22Rv1 (cell line): ENCODE results near the gene HSP90AA1.

ENCODE experiments used
- H3K27ac ChIP-seq: fragments of 450-650 bp; 2 replicates; pipeline ENCODE4 v1.5.1; 2017
- ZFX ChIP-seq: fragments of 450-650 bp; IDR thresholded peaks from 2 replicates; pipeline ENCODE4 v1.6.1; 2017; ENCODE audit warnings: antibody characterized with exemption, borderline replicate concordance
- TF ChIP-seq, protein P1 (sequence below): fragments of 450-650 bp; IDR thresholded peaks from 2 replicates; pipeline ENCODE4 v1.5.1; 2017; ENCODE audit warnings: mild to moderate bottlenecking

The HSP90AA1 gene

DNA sequence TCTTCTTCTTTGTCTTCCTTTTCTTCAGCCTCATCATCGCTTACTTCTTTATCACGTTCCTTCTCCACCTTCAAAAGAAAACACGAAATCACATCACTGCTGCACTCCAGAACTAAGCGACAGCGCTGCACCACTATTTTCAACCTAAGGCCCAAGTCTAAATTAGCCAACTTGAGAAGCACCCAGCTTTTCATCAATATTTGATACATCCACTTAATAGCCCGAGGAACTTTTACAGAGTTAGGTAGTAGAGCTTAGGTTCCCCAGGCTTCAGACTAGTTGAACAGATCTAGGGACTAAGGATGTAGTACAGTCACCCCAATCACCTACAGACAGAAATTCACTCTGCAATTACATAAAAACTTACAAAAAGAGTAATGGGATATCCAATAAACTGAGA lies 1.9 kb downstream of the HSP90AA1 start:
- TF ChIP-seq, protein P1, sequence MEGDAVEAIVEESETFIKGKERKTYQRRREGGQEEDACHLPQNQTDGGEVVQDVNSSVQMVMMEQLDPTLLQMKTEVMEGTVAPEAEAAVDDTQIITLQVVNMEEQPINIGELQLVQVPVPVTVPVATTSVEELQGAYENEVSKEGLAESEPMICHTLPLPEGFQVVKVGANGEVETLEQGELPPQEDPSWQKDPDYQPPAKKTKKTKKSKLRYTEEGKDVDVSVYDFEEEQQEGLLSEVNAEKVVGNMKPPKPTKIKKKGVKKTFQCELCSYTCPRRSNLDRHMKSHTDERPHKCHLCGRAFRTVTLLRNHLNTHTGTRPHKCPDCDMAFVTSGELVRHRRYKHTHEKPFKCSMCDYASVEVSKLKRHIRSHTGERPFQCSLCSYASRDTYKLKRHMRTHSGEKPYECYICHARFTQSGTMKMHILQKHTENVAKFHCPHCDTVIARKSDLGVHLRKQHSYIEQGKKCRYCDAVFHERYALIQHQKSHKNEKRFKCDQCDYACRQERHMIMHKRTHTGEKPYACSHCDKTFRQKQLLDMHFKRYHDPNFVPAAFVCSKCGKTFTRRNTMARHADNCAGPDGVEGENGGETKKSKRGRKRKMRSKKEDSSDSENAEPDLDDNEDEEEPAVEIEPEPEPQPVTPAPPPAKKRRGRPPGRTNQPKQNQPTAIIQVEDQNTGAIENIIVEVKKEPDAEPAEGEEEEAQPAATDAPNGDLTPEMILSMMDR, result no peak
- TF ChIP-seq ZFX, result no peak
- H3K27ac ChIP-seq, result peak overlapping the region; percentile 97

DNA sequence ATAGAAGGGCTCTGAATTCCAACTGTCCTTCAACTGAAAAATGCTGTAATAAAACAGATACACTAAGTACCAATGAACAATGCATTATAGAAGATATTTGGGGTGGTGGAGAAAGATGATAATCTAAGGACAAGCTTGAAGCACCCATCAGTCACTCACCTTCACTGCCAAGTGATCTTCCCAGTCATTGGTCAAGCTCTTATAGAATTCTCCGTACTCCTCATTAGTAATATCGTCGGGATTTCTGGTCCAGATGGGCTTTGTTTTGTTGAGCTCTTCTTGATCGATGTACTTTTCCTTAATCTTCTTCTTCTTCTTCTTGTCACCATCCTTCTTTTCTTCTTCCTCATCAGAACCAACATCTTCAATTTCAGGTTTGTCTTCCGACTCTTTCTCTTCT lies 2.3 kb downstream of the HSP90AA1 start:
- peak overlapping the region; percentile 97 for H3K27ac ChIP-seq

DNA sequence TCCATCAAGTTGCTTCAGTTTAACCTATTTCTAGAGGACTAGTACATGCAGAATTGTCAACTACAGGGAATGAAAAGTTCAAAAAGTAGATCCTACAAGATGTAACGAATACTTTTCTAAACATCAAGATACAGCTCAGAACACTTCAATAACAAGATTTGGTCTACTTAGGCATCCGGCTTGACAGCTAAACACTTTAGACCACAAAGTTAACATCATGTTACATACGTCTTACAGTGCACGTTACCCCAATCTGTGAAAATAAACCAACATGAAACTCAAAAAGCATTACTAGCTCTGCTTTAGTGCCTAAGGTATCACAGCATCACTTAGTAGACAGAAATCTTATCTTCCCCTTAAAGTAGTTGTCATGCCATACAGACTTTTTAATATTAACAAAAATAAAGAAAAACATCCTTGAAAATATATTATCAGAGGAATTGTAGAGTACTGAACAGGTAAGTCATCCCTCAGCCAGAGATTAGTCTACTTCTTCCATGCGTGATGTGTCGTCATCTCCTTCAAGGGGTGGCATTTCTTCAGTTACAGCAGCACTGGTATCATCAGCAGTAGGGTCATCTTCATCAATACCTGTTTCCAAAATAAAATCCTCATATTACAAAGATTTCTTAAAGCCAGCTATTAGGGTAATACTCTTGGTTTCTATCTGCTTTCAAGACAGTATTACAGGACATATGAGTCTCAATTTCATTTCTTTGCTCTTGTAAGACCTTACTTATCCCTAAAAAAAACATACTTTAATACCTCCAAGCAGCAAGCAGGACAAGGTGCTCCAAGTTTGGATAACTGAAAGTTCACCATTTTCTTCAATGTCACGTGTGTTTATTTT lies 5.4 kb downstream of the HSP90AA1 start:
- H3K27ac ChIP-seq, result 0 out of 2 replicates have a peak overlapping the region, but pooled peaks have one; percentile 25
- TF ChIP-seq, protein P1, result no peak
- TF ChIP-seq ZFX, result no peak

DNA sequence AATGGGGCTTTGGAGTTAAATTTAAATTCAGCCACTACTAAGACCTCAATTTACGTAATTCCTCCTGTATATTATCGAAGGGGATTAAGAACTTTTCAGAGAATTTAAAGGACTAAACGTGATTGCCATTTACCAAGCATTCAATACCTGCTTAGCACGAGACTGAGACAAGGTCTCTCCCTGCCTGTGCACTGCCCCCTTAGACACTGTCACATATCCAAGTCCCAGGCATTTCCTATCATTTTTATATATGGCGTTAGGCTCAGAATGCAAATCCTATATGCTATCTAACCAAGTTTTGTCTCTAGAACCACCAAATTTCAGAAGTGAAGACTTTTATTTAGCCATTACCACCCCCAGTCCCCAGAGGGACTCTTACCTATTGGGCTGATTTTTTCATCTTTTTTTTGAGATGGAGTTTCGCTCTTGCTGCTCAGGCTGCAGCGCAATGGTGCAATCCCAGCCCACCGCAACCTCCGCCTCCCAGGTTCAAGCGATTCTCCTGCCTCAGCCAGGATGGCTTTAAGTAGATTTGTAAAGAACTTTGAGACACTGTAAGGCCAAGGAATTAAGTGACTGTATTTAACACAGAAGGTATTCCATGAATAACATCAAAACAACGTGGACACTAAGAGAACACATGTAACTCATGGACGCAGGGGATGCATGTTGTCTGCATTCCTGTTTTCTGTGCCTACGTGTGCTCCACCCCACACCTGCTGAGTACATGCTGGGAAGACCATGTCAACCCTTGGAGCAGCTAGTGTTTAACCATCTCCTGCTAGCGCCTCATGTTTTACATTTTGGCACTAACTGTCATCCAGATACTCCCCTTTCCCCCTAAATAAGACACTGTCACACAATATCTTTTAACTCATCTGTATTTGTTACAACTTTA lies 6.4 kb downstream of the HSP90AA1 start:
- TF ChIP-seq, protein P1, result no peak
- no peak for TF ChIP-seq ZFX
- peak overlapping the region; percentile 36; the same call in 1 of the 2 replicates for H3K27ac ChIP-seq

DNA sequence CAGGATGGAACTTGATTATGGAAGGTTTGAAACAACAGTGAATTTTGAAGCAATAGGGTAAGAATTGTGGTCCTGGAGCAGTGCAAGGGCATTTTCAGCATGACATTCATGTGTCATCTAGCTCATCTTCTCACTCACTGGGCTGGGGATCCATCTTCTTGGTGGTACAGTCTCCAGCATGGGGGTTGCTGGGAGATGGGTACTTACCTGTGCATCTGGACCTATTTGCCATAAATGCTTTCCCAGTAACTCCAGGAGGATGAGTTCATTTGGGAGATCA lies 7.2 kb downstream of the HSP90AA1 start:
- H3K27ac ChIP-seq, result peak overlapping the region; percentile 36
- no peak for TF ChIP-seq ZFX
- TF ChIP-seq, protein P1, result no peak

DNA sequence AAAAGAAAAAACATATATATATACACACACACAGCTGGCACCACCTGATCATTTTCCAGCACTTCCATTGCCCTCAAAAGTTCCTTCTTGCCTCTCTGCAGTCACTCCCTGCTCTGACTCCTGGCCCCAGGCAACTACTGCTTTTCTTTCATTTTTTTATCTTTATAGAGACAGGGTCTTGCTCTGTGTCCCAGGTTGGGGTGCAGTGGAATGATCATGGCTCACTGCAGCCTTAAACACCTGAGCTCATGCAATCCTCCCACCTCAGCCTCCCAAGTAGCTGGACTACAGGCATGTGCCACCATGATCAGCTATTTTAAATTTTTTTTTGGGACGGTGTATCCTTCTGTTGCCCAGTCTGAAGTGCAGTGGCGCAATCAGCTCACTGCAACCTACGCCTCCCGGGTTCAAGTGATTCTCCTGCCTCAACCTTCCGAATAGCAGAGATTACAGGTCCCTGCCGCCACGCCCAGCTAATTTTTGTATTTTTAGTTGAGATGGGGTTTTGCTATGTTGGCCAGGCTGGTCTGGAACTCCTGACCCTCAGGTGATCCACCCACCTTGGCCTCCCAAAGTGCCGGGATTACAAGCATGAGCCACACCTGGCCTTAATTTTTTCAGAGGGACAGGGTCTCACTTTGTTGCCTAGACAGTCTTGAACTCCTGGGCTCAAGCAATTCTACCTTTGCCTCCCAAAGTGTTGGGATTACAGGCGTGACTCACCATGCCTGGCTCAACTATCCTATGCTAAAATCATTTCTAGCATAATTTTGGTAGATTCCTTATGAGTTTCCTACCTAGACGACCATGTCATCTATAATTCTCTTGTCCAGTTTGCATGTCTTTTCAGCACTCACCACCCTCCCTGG lies 7.8 kb downstream of the HSP90AA1 start:
- TF ChIP-seq ZFX, result no peak
- TF ChIP-seq, protein P1, result no peak
- peak overlapping the region; percentile 36 for H3K27ac ChIP-seq

DNA sequence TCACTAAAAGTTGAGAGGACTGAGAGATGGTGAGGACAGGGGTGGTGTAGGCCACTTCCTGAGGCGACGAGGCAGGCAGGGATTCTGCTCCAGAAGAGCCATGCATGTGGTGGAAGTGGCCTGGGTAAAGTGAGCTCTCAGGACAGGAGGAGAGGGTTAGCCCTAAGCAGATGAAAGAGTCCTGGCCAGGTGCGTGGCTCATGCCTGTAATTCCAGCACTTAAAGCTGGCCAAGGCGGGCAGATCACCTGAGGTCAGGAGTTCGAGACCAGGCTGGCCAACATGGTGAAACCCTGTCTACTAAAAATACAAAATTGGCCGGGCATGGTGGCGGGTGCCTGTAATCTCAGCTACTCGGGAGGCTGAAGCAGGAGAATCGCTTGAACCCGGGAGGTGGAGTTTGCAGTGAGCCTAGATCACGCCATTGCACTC lies 8.5 kb downstream of the HSP90AA1 start:
- H3K27ac ChIP-seq, result peak overlapping the region; percentile 36

DNA sequence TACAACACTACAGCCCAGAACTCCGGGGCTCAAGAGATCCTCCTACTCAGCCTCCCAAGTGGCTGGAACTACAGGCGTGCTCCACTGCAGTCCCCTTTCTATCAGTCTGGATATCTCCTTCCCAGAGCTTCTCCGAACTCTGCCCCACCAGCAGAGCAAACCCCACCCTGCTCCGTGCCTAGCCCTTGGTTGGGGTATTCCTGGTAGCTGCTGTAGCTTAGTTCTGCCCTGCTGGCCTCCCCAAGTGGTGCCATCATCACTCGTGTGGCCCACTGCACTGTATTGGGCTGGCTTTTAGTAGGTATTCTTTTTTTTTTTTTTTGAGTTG lies 9.5 kb downstream of the HSP90AA1 start:
- no peak overlapping the region for H3K27ac ChIP-seq
- no peak for TF ChIP-seq ZFX
- TF ChIP-seq, protein P1, result no peak
